Measurements from ENCODE around the gene MYCT1. TPM values are rescaled to one million over a fixed set of nuclear protein-coding genes. Genes with fewer than 3 reads are reported as not detected.

MYCT1 gene
- total and polyA plus RNA-seq, 4 donors: 3.6 to 9.1 (median 4.3) TPM

GRCh38 chr6:152748843-152749242 is 51.1 kb downstream of the MYCT1 start:
- H3K27me3 ChIP-seq (ENCODE audit: control insufficient read depth in 4 of 4, insufficient read depth in 4 of 4, low read length in 3 of 4): peaks cover 0 to 4% (median 0%) of the 10 kb centered on the region in 4 donors
- peak; percentile 36 to 37 for TF ChIP-seq RAD21 (IDR thresholded peaks at IDR 0.05)
- no peak for TF ChIP-seq GABPA (IDR thresholded peaks at IDR 0.05 in 1 of 2, conservative IDR thresholded peaks at IDR 0.05 in 1 of 2)
- no peak overlapping the region for H3K4me3 ChIP-seq (ENCODE audit: low read depth in 1 of 3, low read length in 3 of 3)
- no peak overlapping the region for H3K27ac ChIP-seq (ENCODE audit: low read depth in 1 of 2, low read length in 2 of 2)
- H3K36me3 ChIP-seq (ENCODE audit: control insufficient read depth in 4 of 4, insufficient read depth in 3 of 4, low read depth in 1 of 4, low read length in 3 of 4): no peaks in the 10 kb centered on the region
- 29% methylated on average over 1 of the region's 1 CpG for WGBS
- H3K4me1 ChIP-seq (ENCODE audit: control insufficient read depth in 4 of 4, insufficient read depth in 4 of 4, low read length in 3 of 4): no peaks in the 10 kb centered on the region
- DNase-seq (ENCODE audit: low spot score): no peak
- H3K9me3 ChIP-seq (ENCODE audit: control insufficient read depth in 4 of 4, low read length in 3 of 4): no peaks in the 10 kb centered on the region
- no peak overlapping the region for H3K9ac ChIP-seq (ENCODE audit: low read depth in 1 of 2, low read length in 2 of 2)

DNA sequence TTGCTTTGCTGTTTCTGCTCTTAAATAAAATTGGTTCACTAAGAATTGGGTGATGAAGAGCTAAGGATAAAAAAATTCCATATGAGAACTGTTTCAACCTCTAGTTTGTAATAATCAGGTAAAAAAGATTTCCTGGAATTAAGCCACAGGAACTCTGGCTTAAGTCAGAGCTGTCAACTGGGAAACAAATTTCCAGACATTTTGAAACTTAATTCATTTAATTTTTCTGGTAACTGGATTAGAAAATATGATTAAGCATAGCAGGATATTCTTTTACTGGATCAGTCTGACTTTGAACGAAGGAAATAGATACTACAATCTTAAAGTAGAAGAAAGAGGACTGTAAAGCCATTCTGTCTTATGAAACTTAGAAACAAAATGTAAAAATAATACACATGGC is 51.6 kb downstream of the MYCT1 start:
- Histone ChIP-seq H3K4me1 (ENCODE audit: control insufficient read depth in 4 of 4, insufficient read depth in 4 of 4, low read length in 3 of 4) (no peaks in the 10 kb centered on the region), H3K27me3 (ENCODE audit: control insufficient read depth in 4 of 4, insufficient read depth in 4 of 4, low read length in 3 of 4) (peaks cover 0 to 4% (median 0%) of the 10 kb centered on the region in 4 donors), H3K4me3 (ENCODE audit: low read depth in 1 of 3, low read length in 3 of 3) (no peak overlapping the region), H3K36me3 (ENCODE audit: control insufficient read depth in 4 of 4, insufficient read depth in 3 of 4, low read depth in 1 of 4, low read length in 3 of 4) (no peaks in the 10 kb centered on the region), H3K27ac (ENCODE audit: low read depth in 1 of 2, low read length in 2 of 2) (no peak overlapping the region), H3K9me3 (ENCODE audit: control insufficient read depth in 4 of 4, low read length in 3 of 4) (no peaks in the 10 kb centered on the region), H3K9ac (ENCODE audit: low read depth in 1 of 2, low read length in 2 of 2) (no peak overlapping the region)
- WGBS: 49% methylated on average over 1 of the region's 1 CpG
- TF ChIP-seq, protein P1, sequence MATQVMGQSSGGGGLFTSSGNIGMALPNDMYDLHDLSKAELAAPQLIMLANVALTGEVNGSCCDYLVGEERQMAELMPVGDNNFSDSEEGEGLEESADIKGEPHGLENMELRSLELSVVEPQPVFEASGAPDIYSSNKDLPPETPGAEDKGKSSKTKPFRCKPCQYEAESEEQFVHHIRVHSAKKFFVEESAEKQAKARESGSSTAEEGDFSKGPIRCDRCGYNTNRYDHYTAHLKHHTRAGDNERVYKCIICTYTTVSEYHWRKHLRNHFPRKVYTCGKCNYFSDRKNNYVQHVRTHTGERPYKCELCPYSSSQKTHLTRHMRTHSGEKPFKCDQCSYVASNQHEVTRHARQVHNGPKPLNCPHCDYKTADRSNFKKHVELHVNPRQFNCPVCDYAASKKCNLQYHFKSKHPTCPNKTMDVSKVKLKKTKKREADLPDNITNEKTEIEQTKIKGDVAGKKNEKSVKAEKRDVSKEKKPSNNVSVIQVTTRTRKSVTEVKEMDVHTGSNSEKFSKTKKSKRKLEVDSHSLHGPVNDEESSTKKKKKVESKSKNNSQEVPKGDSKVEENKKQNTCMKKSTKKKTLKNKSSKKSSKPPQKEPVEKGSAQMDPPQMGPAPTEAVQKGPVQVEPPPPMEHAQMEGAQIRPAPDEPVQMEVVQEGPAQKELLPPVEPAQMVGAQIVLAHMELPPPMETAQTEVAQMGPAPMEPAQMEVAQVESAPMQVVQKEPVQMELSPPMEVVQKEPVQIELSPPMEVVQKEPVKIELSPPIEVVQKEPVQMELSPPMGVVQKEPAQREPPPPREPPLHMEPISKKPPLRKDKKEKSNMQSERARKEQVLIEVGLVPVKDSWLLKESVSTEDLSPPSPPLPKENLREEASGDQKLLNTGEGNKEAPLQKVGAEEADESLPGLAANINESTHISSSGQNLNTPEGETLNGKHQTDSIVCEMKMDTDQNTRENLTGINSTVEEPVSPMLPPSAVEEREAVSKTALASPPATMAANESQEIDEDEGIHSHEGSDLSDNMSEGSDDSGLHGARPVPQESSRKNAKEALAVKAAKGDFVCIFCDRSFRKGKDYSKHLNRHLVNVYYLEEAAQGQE (IDR thresholded peaks at IDR 0.05): no peak
- TF ChIP-seq YY1 (IDR thresholded peaks at IDR 0.05) (no peak), NR2F2 (IDR thresholded peaks at IDR 0.05) (no peak), ATF3 (IDR thresholded peaks at IDR 0.05) (no peak), RXRA (IDR thresholded peaks at IDR 0.05) (no peak), TAF1 (conservative IDR thresholded peaks at IDR 0.05) (no peak), MAX (IDR thresholded peaks at IDR 0.05) (no peak), ZBTB33 (IDR thresholded peaks at IDR 0.05) (no peak), RAD21 (IDR thresholded peaks at IDR 0.05) (no peak), GABPA (IDR thresholded peaks at IDR 0.05 in 1 of 2, conservative IDR thresholded peaks at IDR 0.05 in 1 of 2) (no peak), HNF4G (IDR thresholded peaks at IDR 0.05) (no peak), HNF4A (conservative IDR thresholded peaks at IDR 0.05) (no peak), FOXA2 (IDR thresholded peaks at IDR 0.05) (no peak), SP1 (IDR thresholded peaks at IDR 0.05) (no peak), EGR1 (IDR thresholded peaks at IDR 0.05; ENCODE audit: low read depth in 2 of 2) (no peak)
- TF ChIP-seq, protein P2, sequence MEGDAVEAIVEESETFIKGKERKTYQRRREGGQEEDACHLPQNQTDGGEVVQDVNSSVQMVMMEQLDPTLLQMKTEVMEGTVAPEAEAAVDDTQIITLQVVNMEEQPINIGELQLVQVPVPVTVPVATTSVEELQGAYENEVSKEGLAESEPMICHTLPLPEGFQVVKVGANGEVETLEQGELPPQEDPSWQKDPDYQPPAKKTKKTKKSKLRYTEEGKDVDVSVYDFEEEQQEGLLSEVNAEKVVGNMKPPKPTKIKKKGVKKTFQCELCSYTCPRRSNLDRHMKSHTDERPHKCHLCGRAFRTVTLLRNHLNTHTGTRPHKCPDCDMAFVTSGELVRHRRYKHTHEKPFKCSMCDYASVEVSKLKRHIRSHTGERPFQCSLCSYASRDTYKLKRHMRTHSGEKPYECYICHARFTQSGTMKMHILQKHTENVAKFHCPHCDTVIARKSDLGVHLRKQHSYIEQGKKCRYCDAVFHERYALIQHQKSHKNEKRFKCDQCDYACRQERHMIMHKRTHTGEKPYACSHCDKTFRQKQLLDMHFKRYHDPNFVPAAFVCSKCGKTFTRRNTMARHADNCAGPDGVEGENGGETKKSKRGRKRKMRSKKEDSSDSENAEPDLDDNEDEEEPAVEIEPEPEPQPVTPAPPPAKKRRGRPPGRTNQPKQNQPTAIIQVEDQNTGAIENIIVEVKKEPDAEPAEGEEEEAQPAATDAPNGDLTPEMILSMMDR (IDR thresholded peaks at IDR 0.05; ENCODE audit: low read depth, low read length, missing input control): no peak
- DNase-seq (ENCODE audit: low spot score): no peak

Measured in liver (tissue), 9 donors.